ENCODE results near the gene GPAT2. TPM values are rescaled to one million over a fixed set of nuclear protein-coding genes. Genes with fewer than 3 reads are reported as not detected.
"Not testable (repeated sequence)": the region's sequence is repeated elsewhere in the genome, so short reads cannot be mapped to it uniquely, and the experiment has no call there.

Gene GPAT2
- total and polyA plus RNA-seq, 2 of the 8 experiments (the other 6 are each of a cell fraction or from before 2014, with no cell fraction given): 0.26 to 0.63 TPM

DNA sequence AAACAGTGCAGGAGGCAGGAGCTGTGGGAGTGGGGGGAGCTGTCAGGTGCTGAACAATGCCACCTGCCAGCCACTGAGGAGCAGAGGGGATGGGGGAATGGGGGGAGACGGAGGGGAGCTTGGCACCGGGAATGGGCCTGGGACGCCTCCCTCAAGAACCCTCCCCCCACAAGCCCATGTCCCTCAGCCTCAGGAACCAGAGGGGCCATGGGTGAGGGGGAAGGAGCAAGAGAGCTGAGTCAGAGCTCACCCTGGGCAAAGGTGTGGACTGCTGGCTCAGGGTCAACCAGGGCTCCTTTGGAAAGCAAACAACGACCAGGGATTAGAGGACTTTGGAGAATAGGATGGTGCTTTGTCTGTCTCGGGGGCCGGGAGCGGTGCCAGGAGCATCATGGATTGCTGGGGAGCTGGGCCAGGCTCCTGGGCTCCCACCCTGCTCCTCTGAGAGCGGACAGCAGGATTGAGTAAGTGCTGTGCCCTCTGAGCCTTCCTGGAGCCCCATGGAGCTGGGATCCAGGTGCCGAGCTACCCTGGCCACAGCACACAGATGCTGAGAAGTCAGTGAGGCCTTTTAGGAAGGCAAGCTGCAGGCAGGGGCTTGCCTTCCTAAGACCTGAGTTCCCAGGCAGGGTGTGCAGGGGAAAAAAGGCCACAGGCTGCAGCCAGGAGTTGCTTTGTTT, 33.3 kb upstream of the GPAT2 start:
- H3K23me2 ChIP-seq (ENCODE audit: low read depth, low read length); H4K5ac ChIP-seq (ENCODE audit: insufficient read length, low read depth, low read length); H3K79me2 ChIP-seq (ENCODE audit: control insufficient read depth in 1 of 2, insufficient read depth in 2 of 2, low read length in 2 of 2); H2BK20ac ChIP-seq (ENCODE audit: low read length); H3K36me3 ChIP-seq (ENCODE audit: control insufficient read depth in 2 of 4, insufficient read depth in 4 of 4, low read length in 3 of 4); H3K56ac ChIP-seq (replicated peaks; ENCODE audit: insufficient read length, low read depth, low read length); H4K91ac ChIP-seq (replicated peaks; ENCODE audit: insufficient read length, low read length); H3K4me1 ChIP-seq (replicated peaks in 1 of 4; ENCODE audit: control insufficient read depth in 3 of 4, insufficient read depth in 4 of 4, low read length in 3 of 4); H3K27ac ChIP-seq (ENCODE audit: low read depth, low read length); H2AK5ac ChIP-seq (ENCODE audit: low read depth, low read length); H4K20me1 ChIP-seq (replicated peaks in 1 of 2; ENCODE audit: control insufficient read depth in 1 of 2, insufficient read depth in 2 of 2, low read length in 2 of 2); H3K4ac ChIP-seq (replicated peaks; ENCODE audit: insufficient read length, low read depth, low read length); H2BK5ac ChIP-seq (ENCODE audit: low read depth, low read length); H3K27me3 ChIP-seq (replicated peaks in 1 of 4; ENCODE audit: control insufficient read depth in 3 of 4, extremely low read depth in 1 of 4, insufficient read depth in 3 of 4, low read length in 3 of 4); POLR2A ChIA-PET (ENCODE audit: partially characterized antibody); H3K9me3 ChIP-seq (ENCODE audit: insufficient read depth in 2 of 2, low read depth in 1 of 2, low read length in 1 of 2); H3K79me1 ChIP-seq (ENCODE audit: low read depth, low read length); FAIRE-seq; H3K4me2 ChIP-seq (ENCODE audit: insufficient read depth in 1 of 2, low read depth in 2 of 2, low read length in 2 of 2); DNase-seq (ENCODE audit: low read depth in 1 of 2, low spot score in 2 of 2); H2BK120ac ChIP-seq (replicated peaks; ENCODE audit: low read depth, low read length); H3K9ac ChIP-seq (replicated peaks in 1 of 4; ENCODE audit: extremely low read depth in 1 of 4, low read depth in 3 of 4, low read length in 3 of 4); H3K14ac ChIP-seq (ENCODE audit: insufficient read length); H2BK12ac ChIP-seq (ENCODE audit: low read depth, low read length); H3K23ac ChIP-seq (ENCODE audit: insufficient read length); H3K18ac ChIP-seq (ENCODE audit: extremely low read depth, low read length); H3K4me3 ChIP-seq (ENCODE audit: extremely low read depth in 1 of 4, insufficient read depth in 2 of 4, low read depth in 3 of 4, low read length in 4 of 4): not testable (repeated sequence)
- WGBS, 2 experiments (ENCODE audit: extremely low coverage in 1 of 2, insufficient coverage in 1 of 2, insufficient read length in 1 of 2, insufficient replicate concordance in 2 of 2, low coverage in 1 of 2, low lambda C conversion rate in 2 of 2, missing lambda C conversion rate in 1 of 2): 70% methylated on average over 9 of the region's 9 CpGs; no CpG with 5 or more reads in 1 of the 2 experiments
- CTCF ChIA-PET (ENCODE audit: partially characterized antibody): interaction anchor here (0.9 to 1.8 kb wide), 3 partner anchors 45 to 1596 kb away, joined by 3 to 5 read pairs (median 4); partner anchors contain the start of gene ACTR1B
- Histone ChIP-seq H2BK15ac (ENCODE audit: low read length) (peak overlapping the region; percentile 72; the same call in 1 of the 2 replicates), H4K8ac (ENCODE audit: extremely low read depth, insufficient read depth, low read length) (peak overlapping the region; percentile 79; the same call in 1 of the 2 replicates), H2AFZ (ENCODE audit: low read length) (0 out of 2 replicates have a peak overlapping the region, but pooled peaks have one; percentile 37)
